Activated naive CD4-positive, alpha-beta T cell treated with anti-CD3 and anti-CD28 coated beads, Interleukin-2, amount 10 ng/mL, durations not matched to agents 7 days and 5 days (primary cell): ENCODE measurements around the gene CLIP2.
"Not testable (repeated sequence)": the region's sequence is repeated elsewhere in the genome, so short reads cannot be mapped to it uniquely, and the experiment has no call there.

Source experiments
- CTCF ChIA-PET: fragments of 350-600 bp; sonication (Branson Sonifier 250); formaldehyde crosslinking; loops from one replicate; lab custom pipeline; 2021; ENCODE audit warnings: antibody characterized with exemption; lab: Charles Lee
- DNase-seq: peaks from one replicate; pipeline ENCODE4 v3.0.0-alpha.2; 2020
- H3K27ac Mint-ChIP-seq: one replicate; pipeline ENCODE4 v1.8.0; 2021; ENCODE audit warnings: mild to moderate bottlenecking, moderate library complexity, mixed read lengths
- H3K27me3 Mint-ChIP-seq: one replicate; pipeline ENCODE4 v1.8.0; 2021; ENCODE audit warnings: mild to moderate bottlenecking, mixed read lengths
- H3K36me3 Mint-ChIP-seq: one replicate; pipeline ENCODE4 v1.8.0; 2021; ENCODE audit warnings: mixed read lengths
- H3K4me1 Mint-ChIP-seq: one replicate; pipeline ENCODE4 v1.8.0; 2021; ENCODE audit warnings: mixed read lengths
- H3K4me3 Mint-ChIP-seq: one replicate; pipeline ENCODE4 v1.8.0; 2021; ENCODE audit warnings: mild to moderate bottlenecking, moderate library complexity, mixed read lengths
- H3K9me3 Mint-ChIP-seq: one replicate; pipeline ENCODE4 v1.8.0; 2021; ENCODE audit warnings: mixed read lengths

CLIP2 gene

DNA sequence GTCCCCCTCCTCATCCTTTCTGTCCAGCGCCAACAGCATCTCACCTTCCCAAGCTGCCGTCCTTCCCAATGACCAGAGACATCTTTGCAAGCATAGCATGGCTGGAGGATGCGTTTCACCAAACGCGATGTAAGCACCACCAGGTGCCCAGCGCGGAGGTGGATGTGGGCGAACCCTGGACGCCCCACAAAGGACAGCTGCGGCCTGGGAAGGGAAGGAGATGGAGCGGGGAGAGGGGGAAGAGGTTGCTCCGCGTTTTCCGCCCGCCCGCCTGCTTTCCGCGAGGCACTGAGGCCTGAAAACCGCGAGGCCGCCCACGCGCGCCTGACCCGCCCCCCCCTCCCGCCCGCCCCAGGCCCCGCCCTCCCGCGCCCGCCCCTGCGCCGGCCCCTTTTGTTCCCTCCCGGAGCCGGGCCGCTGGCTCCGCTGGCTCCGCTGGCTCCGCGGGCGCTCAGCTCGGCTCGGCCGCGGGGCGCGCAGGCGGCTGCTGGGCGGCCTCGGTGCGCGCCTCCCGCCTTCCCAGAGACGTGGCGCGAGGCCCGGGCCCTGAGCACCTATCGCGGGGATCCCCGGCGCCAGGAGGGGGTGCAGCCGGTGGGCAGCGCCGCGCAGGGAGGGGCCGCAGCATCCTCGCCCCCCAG is at the start of gene CLIP2:
CLIP2 (plus strand) TSS at position 390 of the 641 bp plus-strand sequence. CDS start 28,140 bp downstream, outside the sequence.
- H3K27me3 Mint-ChIP-seq, result peaks cover 83% of the 10 kb centered on the region
- CTCF ChIA-PET, result interaction anchor here (0.9 to 1.4 kb wide), 2 partner anchors 13 to 82 kb away, joined by 5 to 13 read pairs; no protein-coding TSS in a partner anchor
- H3K4me3 Mint-ChIP-seq, result peak within 1 kb of the TSS; percentile 76
- peak within 1 kb of the TSS; percentile 69 for H3K27ac Mint-ChIP-seq
- H3K36me3 Mint-ChIP-seq, result no peaks in the 10 kb centered on the region
- peak; percentile 79 for DNase-seq
- H3K9me3 Mint-ChIP-seq, result no peaks in the 10 kb centered on the region
- peaks cover 19% of the 10 kb centered on the region for H3K4me1 Mint-ChIP-seq

DNA sequence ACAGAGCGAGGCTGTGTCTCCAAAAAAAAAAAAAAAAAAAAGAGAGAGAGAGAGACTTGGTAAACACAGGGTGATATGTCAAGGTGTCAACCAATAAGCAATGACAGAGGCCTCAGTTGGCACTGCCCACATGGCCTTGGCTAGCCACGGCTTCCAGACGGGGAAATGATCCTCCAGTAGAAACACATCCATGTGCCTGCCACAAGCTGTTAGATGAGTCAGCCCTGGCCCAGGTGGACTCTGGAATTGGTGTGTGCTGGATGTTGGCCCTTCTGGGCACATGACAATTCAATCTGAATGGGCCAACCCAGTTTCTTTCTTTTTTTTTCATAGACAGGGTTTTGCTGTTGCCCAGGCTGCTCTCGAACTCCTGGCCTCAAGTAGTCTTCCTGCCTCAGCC is 48.7 kb upstream of the CLIP2 start:
- CTCF ChIA-PET, result no interaction called here
- Mint-ChIP-seq H3K36me3 (peaks cover 36% of the 10 kb centered on the region), H3K9me3 (no peaks in the 10 kb centered on the region), H3K4me3 (no peak overlapping the region), H3K27ac (no peak overlapping the region), H3K4me1 (peaks cover 23% of the 10 kb centered on the region), H3K27me3 (no peaks in the 10 kb centered on the region)
- no peak for DNase-seq

DNA sequence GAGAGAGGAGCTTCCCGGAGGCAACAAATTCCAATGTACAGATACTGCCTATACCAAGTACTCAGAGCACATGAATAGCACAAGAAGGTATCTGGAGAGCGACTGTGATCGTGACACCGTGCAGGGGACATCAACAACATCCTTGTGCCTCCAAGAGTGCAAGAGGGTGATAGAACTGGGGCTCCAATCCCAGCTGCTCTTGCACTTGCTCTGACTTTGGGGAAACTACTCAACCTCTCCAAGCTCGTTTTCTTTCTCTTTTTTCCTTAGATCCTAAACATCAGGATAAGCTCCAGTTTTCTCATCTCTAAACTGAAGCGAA is 47.1 kb upstream of the CLIP2 start:
- Mint-ChIP-seq H3K4me3 (no peak overlapping the region), H3K9me3 (no peaks in the 10 kb centered on the region), H3K36me3 (peaks cover 37% of the 10 kb centered on the region), H3K4me1 (peaks cover 20% of the 10 kb centered on the region), H3K27ac (no peak overlapping the region), H3K27me3 (no peaks in the 10 kb centered on the region)
- no peak for DNase-seq
- CTCF ChIA-PET, result interaction anchor here (1.1 to 1.8 kb wide), 2 partner anchors 11 to 36 kb away, joined by 3 to 8 read pairs; no protein-coding TSS in a partner anchor

DNA sequence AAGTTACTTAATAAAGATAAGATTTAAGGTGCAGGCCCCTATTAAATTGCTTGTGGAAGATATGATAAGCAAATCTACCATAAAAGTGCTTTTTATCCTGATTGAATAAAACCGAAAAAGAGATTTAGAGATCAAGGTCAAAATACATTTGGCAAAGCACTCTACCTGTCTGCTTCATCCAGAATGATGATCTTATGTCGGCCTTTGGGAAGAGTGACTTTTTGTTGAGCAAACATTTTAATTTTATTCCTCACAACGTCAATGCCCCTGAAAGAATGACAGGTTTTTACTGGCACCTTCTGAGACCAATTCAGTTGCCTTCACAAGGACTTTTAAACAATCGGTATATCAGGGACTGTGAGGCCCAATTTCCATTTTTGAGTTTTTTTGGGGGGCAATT is 42.7 kb upstream of the CLIP2 start:
- Mint-ChIP-seq H3K27me3 (no peaks in the 10 kb centered on the region), H3K27ac (peak overlapping the region; percentile 37), H3K4me1 (peaks cover 35% of the 10 kb centered on the region), H3K4me3 (no peak overlapping the region), H3K36me3 (peaks cover 42% of the 10 kb centered on the region), H3K9me3 (no peaks in the 10 kb centered on the region)
- DNase-seq, result no peak
- CTCF ChIA-PET, result no interaction called here

DNA sequence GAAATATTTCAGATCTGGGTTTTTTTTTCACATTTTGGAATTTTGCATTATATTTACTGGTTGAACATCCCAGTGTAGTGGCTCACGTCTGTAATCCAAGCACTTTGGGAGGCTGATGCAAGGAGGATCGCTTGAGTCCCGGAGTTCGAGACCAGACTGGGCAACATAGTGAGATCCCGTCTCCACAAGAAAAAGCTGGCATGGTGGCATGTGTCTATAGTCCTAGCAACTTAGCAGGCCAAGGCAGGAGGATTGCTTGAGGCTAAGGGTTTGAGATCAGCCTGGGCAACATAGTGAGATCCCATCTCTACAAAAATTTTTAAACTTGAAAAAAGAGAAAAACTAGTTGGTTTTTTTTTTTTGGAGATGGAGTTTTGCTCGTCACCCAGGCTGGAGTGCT is 41.1 kb upstream of the CLIP2 start:
- CTCF ChIA-PET, result no interaction called here
- H3K27ac Mint-ChIP-seq, result peak overlapping the region; percentile 49
- DNase-seq, result no peak

DNA sequence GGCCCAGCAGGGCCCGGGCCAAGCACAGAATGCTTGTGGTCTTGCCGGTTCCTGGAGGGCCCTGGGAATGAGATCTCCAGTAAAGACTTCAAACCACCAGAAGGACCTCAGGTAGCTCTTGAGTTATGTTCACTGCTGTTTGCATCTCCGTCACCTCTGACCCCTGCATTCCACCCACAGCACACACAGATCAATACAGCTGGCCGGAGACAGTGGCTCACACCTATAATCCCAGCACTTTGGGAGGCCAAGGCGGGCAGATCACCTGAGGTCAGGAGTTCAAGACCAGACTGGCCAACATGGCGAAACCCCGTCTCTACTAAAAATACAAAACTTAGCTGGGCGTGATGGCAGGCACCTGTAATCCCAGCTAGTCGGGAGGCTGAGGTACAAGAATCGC is 40.1 kb upstream of the CLIP2 start:
- Mint-ChIP-seq H3K36me3 (peaks cover 37% of the 10 kb centered on the region), H3K4me1 (peaks cover 42% of the 10 kb centered on the region), H3K27ac (peak overlapping the region; percentile 60)
- H3K9me3 Mint-ChIP-seq, H3K4me3 Mint-ChIP-seq, CTCF ChIA-PET, DNase-seq, H3K27me3 Mint-ChIP-seq: not testable (repeated sequence)

More for the DNA sequence above, 41.1 kb upstream of the CLIP2 start:
- no peak overlapping the region for H3K4me3 Mint-ChIP-seq
- no peaks in the 10 kb centered on the region for H3K27me3 Mint-ChIP-seq
- peaks cover 39% of the 10 kb centered on the region for H3K36me3 Mint-ChIP-seq
- H3K9me3 Mint-ChIP-seq, result no peaks in the 10 kb centered on the region
- H3K4me1 Mint-ChIP-seq, result peaks cover 40% of the 10 kb centered on the region

DNA sequence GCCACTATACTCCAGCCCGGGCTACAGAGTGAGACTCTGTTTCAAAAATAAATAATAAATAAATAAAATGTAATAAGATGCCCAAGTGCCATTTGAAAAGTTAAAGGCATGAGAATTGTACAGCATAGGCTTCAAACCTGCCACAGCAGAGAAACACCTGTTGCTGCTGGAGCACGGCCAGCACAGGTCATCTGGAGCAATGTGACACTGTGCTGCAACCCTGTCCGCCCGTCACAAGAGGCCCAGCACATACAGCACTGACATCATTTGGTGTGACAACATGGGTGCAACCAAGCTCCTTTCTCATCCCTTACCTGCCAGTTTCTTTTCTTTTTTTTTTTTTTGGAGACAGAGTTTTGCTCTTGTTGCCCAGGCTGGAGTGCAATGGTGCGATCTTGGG is 36.3 kb upstream of the CLIP2 start:
- Mint-ChIP-seq H3K4me1 (peaks cover 57% of the 10 kb centered on the region), H3K4me3 (peak overlapping the region; percentile 93), H3K27me3 (peaks cover 4% of the 10 kb centered on the region), H3K36me3 (peaks cover 36% of the 10 kb centered on the region), H3K27ac (peak overlapping the region; percentile 7), H3K9me3 (no peaks in the 10 kb centered on the region)
- CTCF ChIA-PET, result interaction anchor here (0.8 to 2.1 kb wide), 3 partner anchors 10 to 50 kb away, joined by 3 to 4 read pairs (median 3); no protein-coding TSS in a partner anchor
- no peak for DNase-seq

DNA sequence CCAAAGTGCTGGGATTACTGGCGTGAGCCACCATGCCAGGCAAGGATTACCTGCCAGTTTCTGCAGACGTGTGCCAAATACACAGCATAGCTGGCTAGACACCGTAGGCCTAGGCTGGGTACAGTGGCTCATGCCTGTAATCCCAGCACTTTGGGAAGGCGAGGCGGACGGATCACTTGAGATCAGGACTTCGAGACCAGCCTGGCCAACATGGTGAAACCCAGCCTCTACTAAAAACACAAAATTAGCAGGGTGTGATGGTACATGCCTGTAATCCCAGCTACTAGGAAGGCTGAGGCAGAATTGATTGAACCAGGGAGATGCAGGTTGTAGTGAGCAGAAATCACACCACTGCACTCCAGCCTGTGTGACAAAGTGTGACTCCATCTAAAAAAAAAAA is 35.9 kb upstream of the CLIP2 start:
- Mint-ChIP-seq H3K27me3 (peaks cover 4% of the 10 kb centered on the region), H3K36me3 (peaks cover 33% of the 10 kb centered on the region), H3K27ac (peak overlapping the region; percentile 93), H3K4me3 (peak overlapping the region; percentile 93), H3K9me3 (no peaks in the 10 kb centered on the region), H3K4me1 (peaks cover 54% of the 10 kb centered on the region)
- CTCF ChIA-PET, result interaction anchor here (1.0 to 2.1 kb wide), 2 partner anchors 24 to 50 kb away, joined by 3 to 4 read pairs; no protein-coding TSS in a partner anchor
- no peak for DNase-seq

DNA sequence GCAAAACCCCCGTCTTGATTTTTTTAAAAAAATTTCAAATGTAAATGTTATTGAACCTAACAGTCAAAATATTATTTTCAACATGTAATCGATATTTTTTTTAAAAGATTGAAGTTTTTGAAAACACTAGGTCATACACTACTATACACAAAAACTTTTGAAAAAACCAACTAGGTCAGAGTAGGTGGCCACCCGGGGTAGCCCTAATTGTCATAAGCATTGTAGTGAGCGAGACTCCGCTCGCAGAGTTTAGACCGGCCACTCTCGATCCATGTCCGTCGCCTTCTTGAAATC is 35.4 kb upstream of the CLIP2 start:
- DNase-seq, result no peak
- CTCF ChIA-PET, result interaction anchor here (2.1 kb wide), 1 partner anchor 51 kb away, joined by 4 read pairs; no protein-coding TSS in a partner anchor
- Mint-ChIP-seq H3K27ac (peak overlapping the region; percentile 93), H3K27me3 (peaks cover 4% of the 10 kb centered on the region), H3K4me1 (peaks cover 54% of the 10 kb centered on the region), H3K36me3 (peaks cover 31% of the 10 kb centered on the region), H3K4me3 (peak overlapping the region; percentile 93), H3K9me3 (no peaks in the 10 kb centered on the region)

DNA sequence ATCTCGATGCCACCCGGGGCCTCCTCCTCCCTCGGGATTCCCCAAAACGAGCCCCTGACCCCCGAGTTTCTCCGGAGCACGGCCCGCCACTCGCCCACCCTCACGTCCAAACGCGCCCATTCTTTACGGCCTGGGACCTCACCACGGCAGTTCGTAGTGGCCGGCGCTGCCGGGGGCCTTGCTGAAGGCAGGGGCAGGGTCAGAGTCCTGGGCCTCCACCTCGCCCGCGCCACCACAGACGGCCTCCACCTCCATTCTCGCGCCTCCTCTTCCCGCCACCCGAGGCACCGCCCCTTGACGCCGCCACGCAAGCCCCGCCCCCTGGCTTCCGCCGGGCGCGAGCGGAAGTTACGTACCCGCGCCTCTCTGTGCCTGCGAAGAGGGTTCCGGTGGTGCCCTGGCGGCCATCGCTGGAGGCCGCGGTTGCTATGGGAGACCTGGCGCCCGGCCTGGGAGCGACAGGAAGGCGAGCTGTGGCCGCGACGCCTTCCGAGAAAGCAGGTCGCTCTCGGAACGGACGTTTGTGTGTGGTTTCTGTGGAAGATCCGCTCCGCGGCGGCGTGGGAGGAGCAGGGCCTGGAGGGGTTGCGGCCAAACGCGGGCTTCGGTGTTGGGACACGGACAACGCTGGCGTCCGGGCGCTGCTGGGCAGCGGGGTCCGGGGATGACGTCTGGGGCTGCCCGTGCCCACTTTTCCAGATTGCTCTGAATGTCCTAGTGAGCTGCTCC is 34.9 kb upstream of the CLIP2 start, which contains the start of gene RFC2:
RFC2 (minus strand) TSS at position 271 of the 729 bp plus-strand sequence; CDS start at position 255, 16 bp downstream.
- Mint-ChIP-seq H3K4me1 (peaks cover 52% of the 10 kb centered on the region), H3K4me3 (peak within 1 kb of the TSS; percentile 93), H3K36me3 (peaks cover 27% of the 10 kb centered on the region), H3K9me3 (no peaks in the 10 kb centered on the region), H3K27me3 (peaks cover 4% of the 10 kb centered on the region), H3K27ac (peak within 1 kb of the TSS; percentile 93)
- CTCF ChIA-PET, result interaction anchor here (0.7 to 2.1 kb wide), 3 partner anchors 48 to 79 kb away, joined by 3 to 4 read pairs (median 3); no protein-coding TSS in a partner anchor
- peak; percentile 96 for DNase-seq

DNA sequence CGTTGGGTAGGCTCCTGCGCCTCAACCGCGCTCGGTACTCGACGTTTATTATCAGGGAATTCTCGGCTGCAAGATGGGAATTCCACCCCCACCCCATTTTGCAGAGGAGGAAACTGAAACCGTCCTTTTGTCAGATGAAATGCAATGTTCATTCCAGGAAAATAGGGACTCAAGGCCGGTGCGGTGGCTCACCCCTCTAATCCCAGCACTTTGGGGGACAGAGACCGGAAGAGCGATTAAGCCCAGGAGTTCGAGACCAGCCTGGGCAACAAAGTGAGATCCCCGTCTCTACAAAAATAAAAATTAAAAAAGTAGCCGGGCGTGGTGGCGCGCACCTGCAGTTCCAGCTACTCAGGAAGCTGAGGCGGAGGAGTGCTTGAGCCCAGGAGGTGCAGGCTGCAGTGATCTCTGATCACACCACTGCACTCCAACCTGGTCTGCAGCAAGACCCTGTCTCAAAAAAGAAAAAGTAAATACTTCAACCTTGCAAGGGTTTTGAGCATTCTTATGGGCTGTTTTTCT is 34.3 kb upstream of the CLIP2 start:
- CTCF ChIA-PET, result interaction anchor here (0.7 to 1.2 kb wide), 2 partner anchors 49 to 80 kb away, joined by 3 read pairs; no protein-coding TSS in a partner anchor
- Mint-ChIP-seq H3K9me3 (no peaks in the 10 kb centered on the region), H3K27ac (peak overlapping the region; percentile 93), H3K4me3 (peak overlapping the region; percentile 93), H3K27me3 (peaks cover 4% of the 10 kb centered on the region), H3K36me3 (peaks cover 23% of the 10 kb centered on the region), H3K4me1 (peaks cover 48% of the 10 kb centered on the region)
- peak; percentile 30 for DNase-seq

DNA sequence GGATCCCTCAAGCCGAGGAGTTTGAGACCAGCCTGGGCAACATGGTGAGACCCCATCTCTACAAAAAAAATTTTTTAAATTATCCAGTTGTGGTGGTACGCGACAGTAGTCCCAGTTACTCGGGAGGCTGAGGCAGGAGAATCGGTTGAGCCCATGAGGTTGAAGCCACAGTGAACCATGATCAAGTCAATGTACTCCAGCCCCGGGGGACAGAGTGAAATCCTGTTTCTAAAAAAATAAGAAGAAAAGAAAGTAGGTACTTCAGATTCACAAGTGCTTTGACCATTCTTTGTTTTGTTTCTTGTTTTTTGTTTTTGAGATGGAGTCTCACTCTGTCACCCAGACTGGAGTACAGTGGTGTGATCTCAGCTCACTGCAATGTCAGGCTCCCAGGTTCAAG is 33.7 kb upstream of the CLIP2 start:
- CTCF ChIA-PET, result interaction anchor here (1.2 kb wide), 1 partner anchor 80 kb away, joined by 3 read pairs; no protein-coding TSS in a partner anchor
- Mint-ChIP-seq H3K27ac (peak overlapping the region; percentile 93), H3K4me1 (peaks cover 44% of the 10 kb centered on the region), H3K4me3 (peak overlapping the region; percentile 93), H3K36me3 (peaks cover 19% of the 10 kb centered on the region)
- DNase-seq, H3K9me3 Mint-ChIP-seq, H3K27me3 Mint-ChIP-seq: not testable (repeated sequence)

DNA sequence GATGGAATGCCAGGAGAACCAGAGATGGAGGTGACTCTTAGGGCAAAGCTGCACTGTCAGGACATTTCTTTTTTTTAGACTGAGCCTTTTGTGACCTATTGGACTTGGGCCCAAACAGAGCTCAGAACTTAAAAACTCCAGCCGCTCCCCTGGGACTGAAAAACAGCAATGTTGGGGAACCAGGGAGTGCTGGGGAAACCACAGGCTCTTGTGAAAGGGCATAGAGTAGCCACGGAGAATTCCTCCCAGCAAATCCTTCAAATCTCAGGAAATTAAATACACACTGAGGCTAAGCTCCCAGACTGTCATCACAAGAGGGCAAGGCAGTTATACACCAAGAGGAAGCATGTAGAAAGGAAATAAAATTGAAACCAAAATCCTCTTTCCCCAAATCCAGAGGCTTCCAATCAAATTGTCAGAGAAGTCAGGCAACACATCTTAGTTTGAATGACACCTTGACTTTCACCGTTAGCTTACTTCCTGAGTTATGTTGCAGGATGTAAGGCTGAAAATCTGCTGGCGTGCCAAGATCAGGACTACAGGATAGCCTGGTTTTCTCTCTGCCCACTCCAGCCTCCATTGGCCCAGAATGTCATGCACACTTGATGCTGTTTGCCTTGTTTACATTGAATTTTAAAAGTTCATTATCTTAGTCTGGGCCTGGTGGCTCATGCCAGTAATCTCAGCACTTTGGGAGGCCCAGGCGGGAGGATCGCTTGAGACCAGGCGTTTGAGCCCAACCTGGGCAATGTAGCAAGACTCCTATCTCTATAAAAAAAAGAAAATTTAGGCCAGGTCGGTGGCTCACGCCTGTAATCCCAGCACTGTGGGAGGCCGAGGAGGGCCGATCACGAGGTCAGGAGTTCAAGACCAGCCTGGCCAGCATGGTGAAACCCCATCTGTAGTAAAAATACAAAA is 32.5 kb upstream of the CLIP2 start:
- peaks cover 14% of the 10 kb centered on the region for H3K36me3 Mint-ChIP-seq
- CTCF ChIA-PET, result interaction anchor here (0.9 kb wide), 1 partner anchor 144 kb away, joined by 4 read pairs; no protein-coding TSS in a partner anchor

More for the DNA sequence above, 32.5 kb upstream of the CLIP2 start:
- peaks cover 8% of the 10 kb centered on the region for H3K27me3 Mint-ChIP-seq
- no peaks in the 10 kb centered on the region for H3K9me3 Mint-ChIP-seq
- peak overlapping the region; percentile 61 for H3K4me3 Mint-ChIP-seq
- peaks cover 40% of the 10 kb centered on the region for H3K4me1 Mint-ChIP-seq
- DNase-seq, result no peak
- H3K27ac Mint-ChIP-seq, result no peak overlapping the region
